Lower leg skin (tissue), 4 donors: ENCODE data around the gene TRIM25. TPM values are rescaled to one million over a fixed set of nuclear protein-coding genes. Genes with fewer than 3 reads are reported as not detected.

Experiments
- DNase-seq, 2 donors: peaks; one replicate each; pipeline ENCODE4 v3.0.0-alpha.2; 2019; ENCODE audit warnings: low spot score in 2 of 2
- H3K4me3 ChIP-seq: fragments of 200-600 bp; sonication (generic); 2 replicates; pipeline ENCODE4 v1.5.1; 2017; ENCODE audit warnings: mild to moderate bottlenecking, low read depth; ENCODE audit not compliant: poor library complexity, severe bottlenecking
- POLR2A ChIP-seq, 2 donors: fragments of 450-650 bp; IDR thresholded peaks; one replicate each; pipeline ENCODE4 v1.6.1; 2016 to 2017; ENCODE audit warnings: antibody characterized with exemption in 2 of 2, mild to moderate bottlenecking in 1 of 2, moderate library complexity in 1 of 2
- WGBS, 2 donors: methylation state at CpG; one replicate each; pipeline ENCODE4 v1.1.5; 2018; 5-methylcytosine and 5-hydroxymethylcytosine counted together
- intact Hi-C: fragments of 100-400 bp; cut with DNase I; formaldehyde crosslinking; loops from one replicate; pipeline ENCODE4 v1.15.0; 2023; ENCODE audit warnings: low total_unique reads
- total RNA-seq, 4 donors: library from RNA; depleted of rRNA; stranded (reverse); fragments of >200 nt; gene quantifications; one replicate each; pipeline ENCODE4 v1.1.0, GENCODE V29; 2016
- TF ChIP-seq, protein P1 (sequence below), 3 donors: fragments of 450-650 bp; IDR thresholded peaks; one replicate each; pipeline ENCODE4 v1.5.1; 2016; ENCODE audit warnings: antibody characterized with exemption in 3 of 3, mild to moderate bottlenecking in 3 of 3, moderate library complexity in 2 of 3

The TRIM25 gene
- total RNA-seq, 4 donors from 2014 or later, result 28.5 to 37.9 (median 34.5) TPM

DNA sequence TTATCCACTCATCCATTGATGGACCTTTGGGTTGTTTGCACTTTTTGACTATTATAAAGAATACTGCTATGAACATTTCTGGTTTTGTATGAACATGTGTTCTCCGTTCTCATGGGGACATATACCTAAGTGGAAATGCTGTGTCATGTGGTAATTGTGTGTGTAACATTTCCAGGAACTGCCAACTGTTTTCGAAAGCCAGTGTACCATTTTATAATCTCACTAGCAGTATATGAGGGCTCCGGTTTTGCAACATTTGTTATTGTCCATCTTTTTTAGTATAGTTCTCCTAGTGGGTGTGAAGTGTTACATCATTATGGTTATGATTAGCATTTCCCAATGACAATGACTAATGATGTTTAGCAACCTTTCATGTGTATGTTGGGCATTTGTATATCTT is 5.1 kb upstream of the TRIM25 start:
- WGBS, 2 donors, result 83 to 86% methylated on average over 3 of the region's 3 CpGs
- intact Hi-C loops, result no loop called here
- H3K4me3 ChIP-seq, result no peak overlapping the region
- TF ChIP-seq POLR2A (IDR thresholded peaks at IDR 0.05), result no peak
- TF ChIP-seq, protein P1, sequence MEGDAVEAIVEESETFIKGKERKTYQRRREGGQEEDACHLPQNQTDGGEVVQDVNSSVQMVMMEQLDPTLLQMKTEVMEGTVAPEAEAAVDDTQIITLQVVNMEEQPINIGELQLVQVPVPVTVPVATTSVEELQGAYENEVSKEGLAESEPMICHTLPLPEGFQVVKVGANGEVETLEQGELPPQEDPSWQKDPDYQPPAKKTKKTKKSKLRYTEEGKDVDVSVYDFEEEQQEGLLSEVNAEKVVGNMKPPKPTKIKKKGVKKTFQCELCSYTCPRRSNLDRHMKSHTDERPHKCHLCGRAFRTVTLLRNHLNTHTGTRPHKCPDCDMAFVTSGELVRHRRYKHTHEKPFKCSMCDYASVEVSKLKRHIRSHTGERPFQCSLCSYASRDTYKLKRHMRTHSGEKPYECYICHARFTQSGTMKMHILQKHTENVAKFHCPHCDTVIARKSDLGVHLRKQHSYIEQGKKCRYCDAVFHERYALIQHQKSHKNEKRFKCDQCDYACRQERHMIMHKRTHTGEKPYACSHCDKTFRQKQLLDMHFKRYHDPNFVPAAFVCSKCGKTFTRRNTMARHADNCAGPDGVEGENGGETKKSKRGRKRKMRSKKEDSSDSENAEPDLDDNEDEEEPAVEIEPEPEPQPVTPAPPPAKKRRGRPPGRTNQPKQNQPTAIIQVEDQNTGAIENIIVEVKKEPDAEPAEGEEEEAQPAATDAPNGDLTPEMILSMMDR (IDR thresholded peaks at IDR 0.05), result no peak
- DNase-seq, result no peak

DNA sequence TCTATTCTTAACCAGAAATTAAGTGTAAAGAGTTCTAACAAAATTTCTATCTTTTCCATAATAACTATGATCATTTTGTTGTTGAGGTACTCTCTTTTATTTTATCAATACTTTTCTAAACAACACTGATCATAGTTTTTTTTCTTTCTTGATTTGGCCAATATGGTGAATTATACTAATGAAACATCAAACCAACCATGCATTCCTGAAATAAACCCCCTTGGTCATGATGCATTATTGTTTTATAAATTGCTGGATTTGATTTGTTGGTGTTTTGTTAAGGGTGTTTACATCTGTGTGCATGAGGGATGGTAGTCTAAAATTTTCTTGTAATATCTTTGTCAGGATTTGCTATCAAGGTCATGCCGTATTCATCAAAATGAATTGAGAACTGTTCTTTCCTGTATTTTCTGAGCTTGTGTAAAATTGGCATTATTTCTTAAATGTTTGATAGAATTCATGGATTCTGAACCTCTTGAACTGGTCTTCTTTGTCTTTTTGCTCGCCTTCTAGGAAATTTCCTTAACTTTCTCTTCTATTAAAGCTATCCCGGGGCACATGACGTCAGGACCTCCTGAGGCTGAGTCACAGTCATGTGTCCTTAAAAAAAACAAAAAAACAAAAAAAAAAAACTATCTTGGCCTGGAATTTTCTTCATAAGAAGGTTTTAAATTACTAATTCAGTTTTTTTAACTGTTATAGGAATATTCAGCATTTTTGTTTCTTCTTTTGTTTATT is 3.9 kb upstream of the TRIM25 start:
- TF ChIP-seq POLR2A (IDR thresholded peaks at IDR 0.05), result no peak
- TF ChIP-seq, protein P1 (IDR thresholded peaks at IDR 0.05), result no peak
- no peak for DNase-seq

DNA sequence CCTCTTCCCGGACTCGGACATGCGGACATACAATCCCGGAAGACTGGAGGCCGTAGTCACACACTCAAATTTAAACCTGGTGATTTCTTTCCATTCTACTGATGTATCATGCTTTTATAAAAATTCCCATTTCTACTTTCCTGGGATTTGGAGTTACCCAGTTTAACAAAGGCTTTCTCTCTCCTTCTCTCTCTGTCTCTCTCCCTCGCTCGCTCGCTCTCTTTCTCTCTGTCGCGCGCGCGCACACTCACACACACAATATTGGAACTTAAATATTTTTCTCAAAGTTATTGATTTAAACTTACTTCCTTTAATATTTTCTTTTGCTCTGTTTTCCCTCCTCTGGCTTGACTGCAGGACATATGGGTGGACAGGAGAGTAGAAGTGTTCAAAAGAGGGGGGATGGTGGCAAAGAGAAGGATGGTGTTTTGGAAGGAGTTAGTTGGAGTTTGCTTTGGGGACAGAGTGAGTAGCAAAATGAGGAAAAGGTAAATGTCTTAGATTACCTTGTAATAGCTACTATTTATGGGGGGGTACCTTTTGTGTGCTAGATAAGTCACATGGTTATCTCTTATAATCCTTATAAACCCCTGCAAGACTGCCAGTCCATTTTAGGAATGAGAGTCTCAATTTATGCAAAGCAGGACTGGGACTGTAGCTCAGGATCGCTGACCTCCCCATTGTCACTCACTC is 878 bp upstream of the TRIM25 start:
- WGBS, 2 donors, result 7 to 8% methylated on average over 14 of the region's 14 CpGs
- intact Hi-C loops, result no loop called here
- TF ChIP-seq POLR2A (IDR thresholded peaks at IDR 0.05), result no peak
- TF ChIP-seq, protein P1 (IDR thresholded peaks at IDR 0.05), result no peak

More for the DNA sequence above, 3.9 kb upstream of the TRIM25 start:
- WGBS, 2 donors, result 74 to 78% methylated on average over 4 of the region's 4 CpGs
- intact Hi-C loops, result no loop called here
- H3K4me3 ChIP-seq, result no peak overlapping the region

DNA sequence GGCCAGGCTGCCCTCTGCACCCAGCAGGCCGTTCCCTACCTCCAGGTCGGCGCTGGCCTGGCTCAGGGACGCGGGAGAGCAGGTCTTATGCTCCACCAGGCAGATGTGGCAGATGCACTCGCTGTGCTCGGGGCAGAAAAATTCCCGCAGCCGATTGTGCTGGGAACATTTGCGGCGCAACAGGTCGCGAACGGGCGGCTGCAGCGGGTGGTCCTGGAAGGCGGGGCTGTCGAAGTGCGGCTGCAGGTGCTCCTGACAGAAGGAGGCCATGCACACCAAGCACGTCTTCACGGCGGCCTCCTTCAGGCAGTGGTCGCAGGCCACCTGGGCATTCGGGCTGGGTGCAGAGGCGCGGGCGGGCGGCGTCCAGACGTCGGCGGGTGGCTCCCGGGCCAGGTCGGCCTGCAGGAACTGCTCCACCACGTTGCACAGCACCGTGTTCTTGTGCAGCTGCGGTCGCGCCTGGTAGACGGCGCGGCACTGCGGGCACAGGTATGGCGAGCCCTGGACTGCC is 439 bp downstream of the TRIM25 start:
- WGBS, 2 donors, result 0% methylated on average over 18 to 42 of the region's 44 CpGs
- intact Hi-C loops, result no loop called here
- DNase-seq, result peak; percentile 19 to 90
- TF ChIP-seq, protein P1 (IDR thresholded peaks at IDR 0.05), result no peak
- no peak for TF ChIP-seq POLR2A (IDR thresholded peaks at IDR 0.05)
- H3K4me3 ChIP-seq, result peak overlapping the region; percentile 81

More for the DNA sequence above, 878 bp upstream of the TRIM25 start:
- peak overlapping the region; percentile 51 for H3K4me3 ChIP-seq
- DNase-seq, result no peak

DNA sequence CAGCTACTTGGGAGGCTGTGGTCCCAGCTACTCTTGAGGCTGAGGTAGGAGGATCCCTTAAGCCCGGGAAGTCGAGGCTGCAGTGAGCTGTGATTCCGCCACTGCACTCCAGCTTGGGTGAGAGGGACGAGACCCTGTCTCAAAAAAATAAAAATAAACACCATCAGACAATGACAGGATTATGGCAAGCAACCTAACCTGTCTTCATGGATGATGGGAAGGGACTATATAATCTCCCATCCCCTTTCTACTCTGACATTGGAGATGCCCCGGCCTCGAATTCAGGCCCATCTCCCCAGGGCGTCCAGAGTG is 893 bp downstream of the TRIM25 start:
- DNase-seq, result no peak
- TF ChIP-seq POLR2A (IDR thresholded peaks at IDR 0.05), result no peak
- WGBS, 2 donors, result 15 to 21% methylated on average over 7 of the region's 7 CpGs
- H3K4me3 ChIP-seq, result peak overlapping the region; percentile 81
- intact Hi-C loops, result no loop called here
